GM21381 (cell line): ENCODE measurements around the gene CCDC69.
"Not testable (repeated sequence)": the region's sequence is repeated elsewhere in the genome, so short reads cannot be mapped to it uniquely, and the experiment has no call there.

Experiments
- ATAC-seq: cut with Tn5 transposase; IDR thresholded peaks from one replicate; pipeline ENCODE4 v1.9.1; 2021; ENCODE audit warnings: mild to moderate bottlenecking, moderate library complexity; ENCODE audit not compliant: unreplicated experiment

The CCDC69 gene

GRCh38 chr5:151196556-151197290 lies 27.2 kb downstream of the CCDC69 start:
- ATAC-seq, result peak; percentile 93

GRCh38 chr5:151195622-151196021 lies 28.3 kb downstream of the CCDC69 start:
- ATAC-seq, result no peak

GRCh38 chr5:151192626-151193025 lies 31.3 kb downstream of the CCDC69 start:
- no peak for ATAC-seq

- no peak for ATAC-seq
These were observed 32.2 kb downstream of the CCDC69 start for GRCh38 chr5:151191661-151192060.

- no peak for ATAC-seq
These were observed 34.7 kb downstream of the CCDC69 start for GRCh38 chr5:151189151-151189550.

GRCh38 chr5:151186538-151186937 lies 37.4 kb downstream of the CCDC69 start:
- no peak for ATAC-seq

DNA sequence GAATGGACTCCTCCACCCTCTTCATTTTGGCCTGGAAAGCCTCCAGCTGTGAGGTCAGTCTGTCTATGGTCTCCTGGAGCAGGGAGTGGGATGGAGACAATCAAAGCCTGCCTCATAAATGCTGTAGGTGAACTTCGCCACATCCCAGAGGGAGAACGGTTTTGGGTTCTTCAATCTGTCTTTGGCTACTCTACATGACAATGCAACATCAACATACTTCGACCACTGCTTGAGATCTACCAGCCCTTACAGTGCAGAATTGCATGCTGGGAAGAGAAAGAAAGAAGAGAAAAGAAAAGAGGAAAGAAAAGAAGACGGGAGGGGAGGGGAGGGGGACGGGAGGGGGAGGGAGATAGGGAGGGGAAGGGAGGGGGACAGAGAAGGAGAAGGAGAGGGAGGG lies 37.8 kb downstream of the CCDC69 start:
- no peak for ATAC-seq

- ATAC-seq, result no peak
These were observed 39.4 kb downstream of the CCDC69 start for GRCh38 chr5:151184316-151185042.

DNA sequence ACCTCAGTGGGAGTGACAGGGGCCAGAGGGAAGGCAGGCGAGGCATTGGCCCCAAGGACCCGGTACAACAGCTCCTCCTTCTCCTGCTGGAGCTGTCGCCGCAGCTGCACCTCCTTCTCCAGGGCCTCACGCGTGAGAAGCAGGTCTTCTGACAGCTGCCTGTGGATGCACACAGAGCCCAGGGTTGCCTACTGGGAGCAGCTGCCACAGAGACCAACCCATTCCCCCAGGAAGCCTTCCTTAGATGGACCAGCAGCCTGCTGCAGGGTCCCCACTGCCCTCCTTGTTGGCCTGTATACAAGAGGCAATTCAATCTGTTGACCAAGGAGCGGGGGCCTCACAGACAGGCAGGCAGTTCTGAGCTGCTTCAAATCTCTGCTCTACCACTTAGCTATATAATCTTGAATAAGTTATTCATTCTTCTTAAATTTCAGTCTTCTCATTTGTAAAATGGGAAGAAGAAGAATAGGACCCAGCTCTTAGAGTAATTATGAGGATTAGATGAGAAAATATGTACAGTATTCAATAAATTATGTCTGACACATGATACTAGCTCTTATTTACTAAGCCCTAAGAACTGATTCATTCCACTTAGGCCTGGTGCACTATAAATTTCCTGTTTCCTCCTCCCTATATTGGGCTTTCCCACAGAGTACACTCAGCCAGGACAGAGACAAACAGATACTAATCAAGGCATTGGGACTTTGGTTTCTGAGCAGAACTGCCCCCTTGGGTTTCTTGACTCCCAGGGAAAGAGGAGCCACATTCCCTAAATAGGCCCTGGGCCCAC lies 40.2 kb downstream of the CCDC69 start:
- no peak for ATAC-seq

- no peak for ATAC-seq
These were observed 40.9 kb downstream of the CCDC69 start for GRCh38 chr5:151182976-151183375.

- ATAC-seq, result no peak
These were observed 41.4 kb downstream of the CCDC69 start for GRCh38 chr5:151182524-151182900.

DNA sequence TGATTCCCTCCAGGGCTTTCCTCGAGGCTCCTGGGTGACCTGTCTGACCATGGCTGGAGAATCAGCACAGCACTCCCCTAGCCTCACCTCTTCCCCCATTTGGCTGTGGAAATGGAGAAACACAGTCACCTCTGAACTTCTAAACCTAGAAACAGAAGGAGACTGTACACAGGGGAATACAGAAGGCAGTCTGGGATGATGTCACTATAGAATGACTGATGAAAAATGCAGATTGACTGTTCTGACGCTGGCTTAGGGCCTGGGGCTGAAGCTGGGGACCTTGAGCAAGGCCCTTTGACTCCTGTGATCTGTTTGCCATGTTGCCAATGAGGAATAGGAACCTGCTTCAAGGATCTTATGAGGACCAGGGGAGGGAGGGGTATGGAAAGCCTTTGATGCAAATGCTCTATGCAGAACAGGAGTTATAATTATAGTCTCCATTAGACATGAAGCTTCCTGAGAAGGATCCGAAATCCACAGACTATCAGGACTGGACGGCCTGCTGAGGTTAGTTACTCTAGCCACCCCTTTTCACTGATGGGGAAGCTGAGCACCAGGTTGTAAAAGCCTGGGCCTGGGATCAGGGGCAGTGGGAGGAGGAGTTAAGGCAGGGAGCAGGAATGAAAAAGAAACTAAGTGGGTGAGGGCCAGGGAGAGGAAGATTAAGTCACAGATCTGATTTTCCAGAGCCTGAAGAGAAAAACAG lies 41.9 kb downstream of the CCDC69 start:
- no peak for ATAC-seq

- no peak for ATAC-seq
These were observed 43.6 kb downstream of the CCDC69 start for GRCh38 chr5:151180291-151180690.

GRCh38 chr5:151179489-151179840 lies 44.4 kb downstream of the CCDC69 start:
- no peak for ATAC-seq

DNA sequence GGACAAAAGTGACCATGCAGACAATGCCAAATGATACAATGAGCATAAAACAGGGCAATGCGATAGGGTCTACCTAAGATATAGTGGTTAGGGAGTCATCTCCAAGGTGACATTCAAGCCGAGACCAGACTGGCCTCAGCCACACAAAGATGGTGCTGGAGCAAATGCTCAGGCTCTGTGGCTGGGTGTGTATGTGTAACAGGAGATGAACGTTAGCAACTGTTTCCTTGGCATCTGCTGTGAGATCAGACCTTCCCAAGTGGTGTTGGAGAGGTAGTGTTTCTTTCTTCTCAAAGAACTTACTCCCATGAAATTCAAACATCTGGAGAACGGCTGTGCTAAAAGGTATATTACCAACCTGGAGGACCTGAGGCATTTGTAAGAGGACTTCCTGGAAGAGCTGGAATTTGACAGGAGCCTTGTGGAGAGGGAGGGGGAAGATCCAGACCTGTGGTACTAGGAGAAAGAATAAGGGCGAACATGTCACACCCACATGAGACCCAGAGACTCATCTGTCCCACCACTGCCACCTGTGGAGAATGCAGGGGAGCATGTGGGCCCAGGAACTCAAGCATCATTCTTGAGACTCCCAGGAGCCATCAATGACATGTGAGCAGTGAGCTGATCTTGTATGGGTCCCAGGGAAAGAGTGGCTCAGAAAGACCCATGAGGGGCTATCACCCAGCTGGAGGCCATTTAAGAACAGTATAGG lies 45.0 kb downstream of the CCDC69 start:
- no peak for ATAC-seq

GRCh38 chr5:151178372-151178771 lies 45.5 kb downstream of the CCDC69 start:
- ATAC-seq, result no peak

DNA sequence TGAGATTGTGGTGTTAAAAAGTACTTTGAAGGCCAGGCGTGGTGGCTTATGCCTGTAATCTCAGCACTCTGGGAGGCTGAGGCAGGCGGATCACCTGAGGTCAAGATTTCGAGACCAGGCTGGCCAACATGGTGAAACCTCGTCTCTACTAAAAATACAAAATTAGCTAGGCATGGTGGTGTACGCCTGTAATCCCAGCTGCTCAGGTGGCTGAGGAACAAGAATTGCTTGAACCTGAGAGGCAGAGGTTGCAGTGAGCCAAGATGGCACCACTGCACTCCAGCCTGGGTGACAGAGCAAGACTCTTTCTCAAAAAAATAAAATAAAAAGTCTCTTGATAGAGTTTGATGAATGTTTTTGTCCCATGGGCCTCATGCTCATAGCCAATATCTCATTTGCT lies 47.6 kb downstream of the CCDC69 start:
- not testable (repeated sequence) for ATAC-seq

- ATAC-seq, result no peak
These were observed 49.2 kb downstream of the CCDC69 start for GRCh38 chr5:151174612-151175101.

DNA sequence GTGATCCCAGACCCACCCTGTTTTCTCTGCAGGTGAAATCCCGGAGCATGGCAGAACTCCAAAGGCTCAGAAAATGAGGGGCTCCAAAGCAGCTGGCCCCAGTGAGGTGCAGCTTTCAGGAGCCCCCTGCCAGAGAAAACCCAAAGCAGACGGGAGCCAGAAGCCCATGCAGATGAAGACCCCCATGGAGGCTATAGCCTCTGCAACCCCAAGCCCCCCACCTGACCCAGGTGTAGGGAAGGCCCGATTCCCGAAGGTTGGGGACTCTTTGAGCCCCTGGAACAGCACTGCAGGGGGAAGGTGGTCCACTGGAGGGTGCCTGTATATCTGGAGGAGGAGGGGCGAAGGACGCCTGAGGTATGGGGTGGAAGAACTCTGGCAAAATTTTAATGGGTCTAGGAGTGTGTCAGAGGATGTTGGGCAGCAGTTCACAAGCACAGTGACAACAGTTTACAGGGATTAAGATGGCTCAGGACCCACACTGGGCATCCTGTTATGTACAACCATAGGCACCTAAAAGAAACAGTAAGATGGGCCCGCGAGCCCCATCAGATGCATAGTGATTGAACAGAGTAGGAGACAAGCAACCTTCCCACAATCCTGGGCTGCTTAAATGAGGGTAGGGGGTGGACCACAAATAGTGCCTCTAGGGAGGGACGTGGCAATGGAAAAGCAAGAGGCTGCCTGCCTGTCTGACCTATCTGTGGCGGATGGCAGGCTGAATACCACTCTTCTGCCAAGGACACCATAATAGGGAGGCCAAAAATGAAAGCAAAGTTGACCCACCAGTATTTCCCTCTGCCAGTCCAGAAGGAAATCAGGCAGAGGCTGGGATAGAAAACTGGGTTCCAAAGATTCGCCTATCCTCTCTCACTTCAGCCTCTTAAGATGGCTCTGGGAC lies 49.9 kb downstream of the CCDC69 start:
- ATAC-seq, result no peak
